Embryonic facial prominence (tissue), 1 donor: ENCODE data around the gene RYR1.
"Not testable (repeated sequence)": the region's sequence is repeated elsewhere in the genome, so short reads cannot be mapped to it uniquely, and the experiment has no call there.

Experiments used
- DNase-seq: peaks from one replicate; pipeline ENCODE4 v3.0.0-alpha.2; 2016; ENCODE audit errors: extremely low spot score

RYR1 gene

DNA sequence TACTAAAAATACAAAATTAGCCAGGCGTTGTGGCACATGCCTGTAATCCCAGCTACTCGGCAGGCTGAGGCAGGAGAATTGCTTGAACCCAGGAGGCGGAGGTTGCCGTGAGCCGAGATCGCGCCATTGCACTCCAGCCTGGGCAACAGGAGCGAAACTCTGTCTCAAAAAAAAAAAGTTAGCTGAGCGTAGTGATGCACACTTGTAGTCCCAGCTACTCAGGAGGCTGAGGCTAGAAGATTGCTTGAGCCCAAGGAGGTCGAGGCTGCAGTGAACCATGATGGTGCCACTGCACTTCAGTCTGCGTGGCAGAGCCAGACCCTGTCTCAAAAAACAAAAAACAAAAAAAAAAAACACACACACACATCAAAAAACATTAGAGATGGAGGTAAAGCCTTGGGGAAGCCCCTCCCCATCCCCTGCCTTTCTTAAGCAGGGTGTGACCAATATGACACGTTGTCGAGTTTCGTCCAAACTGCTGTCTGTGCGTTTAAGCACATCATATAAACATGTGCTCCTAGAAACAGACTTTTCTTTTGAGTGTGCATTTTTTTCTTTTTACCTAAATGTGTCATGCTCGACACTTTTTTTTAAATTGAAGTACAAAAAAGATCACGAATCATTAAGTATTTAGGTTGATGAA lies 6.3 kb upstream of the RYR1 start:
- DNase-seq = not testable (repeated sequence)

DNA sequence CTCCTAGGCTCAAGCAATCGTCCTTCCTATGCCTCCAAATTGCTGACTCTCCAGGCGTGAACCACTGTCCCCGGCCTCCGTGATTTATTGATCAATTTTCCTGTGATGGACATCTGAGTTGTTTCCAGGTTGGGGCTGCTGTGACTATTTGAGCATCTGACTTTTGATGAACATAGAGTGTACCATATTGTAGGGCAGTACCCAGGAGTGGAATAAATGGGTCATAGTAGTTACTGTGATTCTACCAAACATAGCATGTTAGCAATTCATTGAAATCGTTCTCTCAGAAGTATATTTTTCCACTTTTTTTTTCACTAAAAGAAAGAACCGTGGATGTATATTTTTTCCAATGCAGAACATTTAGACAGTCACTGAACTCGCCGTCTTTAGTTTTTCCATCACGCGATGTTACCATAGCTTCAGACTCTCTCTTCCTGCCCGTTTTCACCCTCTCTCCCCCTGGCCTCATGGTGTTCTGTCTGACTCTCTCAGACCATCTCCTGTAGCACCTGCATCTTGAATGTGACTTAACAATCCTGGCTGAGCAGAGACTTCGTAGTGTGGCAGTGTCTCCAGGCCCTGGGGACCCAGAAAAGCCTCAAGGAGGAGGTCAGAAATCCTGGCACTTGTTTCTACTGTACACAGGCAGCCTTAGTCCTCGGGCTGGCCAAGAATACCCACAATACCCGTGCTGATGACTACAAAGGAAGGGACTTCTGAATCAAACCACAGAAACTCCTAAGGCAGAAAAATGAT lies 4.3 kb upstream of the RYR1 start:
- no peak for DNase-seq

DNA sequence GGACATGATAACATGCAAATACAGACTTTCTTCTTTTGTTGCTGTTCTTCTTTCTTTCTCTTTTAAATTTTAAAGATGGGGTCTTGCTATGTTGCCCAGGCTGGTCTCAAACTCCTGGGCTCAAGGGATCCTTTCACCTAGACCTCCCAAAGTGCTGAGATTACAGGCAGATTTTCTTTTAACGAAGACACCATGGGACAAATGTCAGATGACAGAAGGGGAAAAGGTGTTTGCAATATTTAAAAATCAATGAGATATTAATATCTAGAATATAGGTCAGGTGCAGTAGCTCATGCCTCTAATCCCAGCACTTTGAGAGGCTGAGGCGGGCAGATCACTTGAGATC lies 3.7 kb upstream of the RYR1 start:
- DNase-seq = no peak

DNA sequence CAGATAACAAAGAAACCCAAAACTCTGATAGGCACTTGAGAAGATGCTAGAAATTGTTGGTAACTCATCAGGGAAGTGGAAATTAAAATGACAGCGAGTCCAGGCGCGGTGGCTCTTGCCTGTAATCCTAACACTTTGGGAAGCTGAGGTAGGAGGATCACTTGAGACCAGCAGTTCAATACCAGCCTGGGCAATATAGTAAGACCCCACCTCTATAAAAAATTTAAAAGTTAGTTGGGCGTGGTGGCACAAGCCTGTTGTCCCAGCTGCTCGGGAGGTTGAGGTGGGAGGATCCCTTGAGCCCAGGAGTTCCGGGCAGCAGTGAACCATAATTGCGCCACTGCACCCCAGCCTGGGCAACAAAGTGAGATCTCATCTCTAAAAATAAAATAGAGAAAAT lies 2.6 kb upstream of the RYR1 start:
- no peak for DNase-seq

DNA sequence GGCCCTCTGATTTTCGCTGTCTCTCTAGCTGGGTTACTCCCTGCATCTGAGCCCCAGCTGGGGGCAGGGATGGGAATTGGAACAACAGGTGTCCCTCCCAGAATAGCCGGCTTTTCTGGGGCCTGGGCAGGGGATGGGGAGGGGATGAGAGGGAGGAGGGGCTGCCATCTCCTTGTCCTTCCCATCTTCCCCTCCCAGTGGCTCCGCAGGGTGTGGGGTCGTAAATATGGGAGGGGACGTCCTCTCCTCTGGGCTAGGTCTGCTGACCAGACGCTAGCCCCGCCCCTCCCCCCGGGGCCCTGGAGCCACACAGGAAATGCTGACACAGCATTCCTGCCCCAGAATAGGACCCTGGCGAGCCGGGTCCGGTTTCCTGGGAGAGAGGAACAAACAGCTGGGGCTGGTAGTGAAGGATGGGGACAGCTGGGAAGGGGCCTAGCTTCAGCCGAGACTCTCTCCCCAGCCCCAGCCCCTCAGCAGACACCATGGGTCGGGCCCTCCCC lies 1.1 kb downstream of the RYR1 start:
- DNase-seq = no peak

DNA sequence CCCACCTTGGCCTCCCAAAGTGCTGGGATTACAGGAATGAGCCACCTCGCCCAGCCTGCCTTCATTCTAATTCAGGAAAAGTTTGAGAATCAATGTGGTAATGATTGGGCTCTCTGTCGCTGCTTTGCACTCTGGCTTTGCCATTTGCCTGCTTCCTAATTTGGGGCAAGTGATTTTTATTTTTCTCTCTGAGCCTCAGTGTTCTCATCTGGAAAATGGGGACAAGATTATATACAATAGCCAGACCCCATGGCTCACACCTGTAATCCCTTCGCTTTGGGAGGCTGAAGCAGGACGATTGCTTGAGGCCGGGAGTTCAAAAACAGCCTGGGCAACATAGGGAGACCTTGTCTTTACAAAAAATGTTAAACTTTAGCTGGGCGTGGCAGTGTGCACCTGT lies 3.8 kb downstream of the RYR1 start:
- DNase-seq = no peak

DNA sequence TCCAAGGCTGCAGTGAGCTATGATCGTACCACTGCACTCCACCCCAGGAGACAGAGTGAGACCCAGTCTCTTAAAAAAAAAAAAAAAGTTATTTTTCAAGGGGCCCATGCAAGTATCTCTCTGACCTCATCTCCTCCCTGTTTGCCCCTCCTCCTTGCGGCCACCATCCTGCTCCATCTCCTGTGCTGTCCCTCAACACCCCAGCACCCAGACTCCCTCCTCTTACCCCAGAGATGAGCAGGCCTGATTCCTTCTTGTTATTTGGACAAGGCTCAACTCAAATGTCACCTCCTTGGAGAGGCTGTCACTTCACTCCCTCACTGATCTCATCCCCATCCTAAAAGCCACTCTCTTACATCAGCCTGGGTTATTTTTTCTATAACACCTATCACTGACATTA lies 4.4 kb downstream of the RYR1 start:
- no peak for DNase-seq

DNA sequence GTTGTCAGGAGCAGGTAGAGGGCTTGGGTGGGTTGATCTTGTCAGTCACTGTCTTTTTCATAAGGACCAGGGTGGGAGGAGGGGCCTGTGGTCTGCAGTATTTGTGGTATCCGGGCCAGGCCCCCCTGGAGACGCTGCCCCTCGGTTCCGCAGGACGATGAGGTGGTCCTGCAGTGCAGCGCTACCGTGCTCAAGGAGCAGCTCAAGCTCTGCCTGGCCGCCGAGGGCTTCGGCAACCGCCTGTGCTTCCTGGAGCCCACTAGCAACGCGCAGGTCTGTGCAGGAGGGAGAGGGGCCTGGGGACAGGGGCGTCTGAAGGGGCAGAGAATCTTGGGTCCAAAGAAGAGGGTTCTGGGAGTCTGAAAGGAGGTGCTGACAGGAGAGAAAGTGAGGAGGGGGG lies 7.1 kb downstream of the RYR1 start:
- no peak for DNase-seq

DNA sequence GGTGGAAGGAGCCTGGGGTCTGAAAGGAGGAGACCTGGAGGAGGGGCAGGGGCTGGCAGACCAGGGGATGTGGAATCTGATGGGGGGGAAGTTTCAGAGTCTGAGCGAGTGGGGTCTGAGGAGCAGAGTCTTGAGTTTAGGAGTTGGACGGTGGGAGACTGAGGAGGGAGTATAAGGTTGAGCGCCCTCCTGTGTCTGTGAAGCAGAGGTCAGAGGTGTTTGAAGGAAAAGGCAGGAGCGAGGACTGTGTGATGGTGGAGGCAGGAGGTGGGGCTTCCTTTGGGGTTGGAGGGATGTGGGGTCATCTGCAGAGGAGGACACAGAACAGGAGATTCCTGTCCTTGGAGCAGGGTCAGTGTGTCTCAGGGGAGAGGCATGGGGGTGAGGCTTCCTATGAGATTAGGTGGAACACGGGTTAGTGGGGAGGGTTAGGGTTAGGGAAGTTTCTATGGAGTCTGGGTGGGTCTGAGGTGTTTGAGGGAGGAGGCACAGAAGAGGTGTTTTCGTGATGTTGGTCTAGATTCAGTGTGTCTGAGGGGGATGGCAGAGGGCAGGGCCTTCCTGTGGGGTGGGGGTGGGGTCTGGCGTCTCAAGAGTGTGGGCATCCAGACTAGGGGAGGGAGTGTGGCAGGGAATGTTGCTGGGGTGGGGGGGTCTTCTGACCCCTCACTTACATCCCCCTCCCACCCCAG lies 8.3 kb downstream of the RYR1 start:
- DNase-seq = no peak

DNA sequence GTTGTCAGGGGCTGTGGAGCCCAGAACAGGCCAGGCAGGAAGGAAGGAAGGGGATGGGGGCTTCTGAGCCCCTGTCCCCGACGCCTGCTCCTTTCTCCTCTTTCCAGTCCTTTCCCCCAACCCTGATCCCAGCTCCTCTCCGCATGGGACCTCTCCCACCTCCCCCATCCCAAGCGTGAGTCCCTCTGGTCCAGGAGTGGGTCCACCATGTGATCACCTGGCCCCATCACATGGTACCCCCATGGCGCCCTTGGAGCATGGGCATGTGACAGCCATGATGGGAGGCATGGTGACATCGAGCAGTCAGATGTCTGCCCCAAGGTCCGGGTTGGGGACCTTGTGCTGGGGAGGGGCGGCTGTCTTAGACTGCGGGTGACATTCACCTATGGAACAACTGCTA lies 9.2 kb downstream of the RYR1 start:
- DNase-seq = no peak

DNA sequence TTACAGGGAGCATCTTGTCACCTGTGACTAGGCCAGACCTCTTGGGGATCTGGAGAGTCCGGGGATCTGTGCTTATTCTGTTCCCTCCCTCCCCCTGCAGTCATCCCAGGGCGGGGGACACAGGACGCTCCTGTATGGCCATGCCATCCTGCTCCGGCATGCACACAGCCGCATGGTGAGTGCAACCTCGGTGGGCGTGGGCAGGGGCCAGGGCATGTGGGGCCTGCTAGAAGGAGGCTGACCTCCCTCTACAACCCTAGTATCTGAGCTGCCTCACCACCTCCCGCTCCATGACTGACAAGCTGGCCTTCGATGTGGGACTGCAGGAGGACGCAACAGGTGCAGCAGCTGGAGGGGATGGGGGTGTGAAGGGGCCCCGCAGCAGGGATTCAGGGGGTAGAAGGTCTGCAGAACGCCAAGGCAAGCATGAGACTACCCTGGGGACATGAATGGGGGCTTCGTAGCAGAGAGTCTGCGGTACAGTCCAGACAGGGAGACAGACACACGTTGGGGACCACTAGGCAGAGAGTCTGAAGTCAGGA lies 10.0 kb downstream of the RYR1 start:
- no peak for DNase-seq

DNA sequence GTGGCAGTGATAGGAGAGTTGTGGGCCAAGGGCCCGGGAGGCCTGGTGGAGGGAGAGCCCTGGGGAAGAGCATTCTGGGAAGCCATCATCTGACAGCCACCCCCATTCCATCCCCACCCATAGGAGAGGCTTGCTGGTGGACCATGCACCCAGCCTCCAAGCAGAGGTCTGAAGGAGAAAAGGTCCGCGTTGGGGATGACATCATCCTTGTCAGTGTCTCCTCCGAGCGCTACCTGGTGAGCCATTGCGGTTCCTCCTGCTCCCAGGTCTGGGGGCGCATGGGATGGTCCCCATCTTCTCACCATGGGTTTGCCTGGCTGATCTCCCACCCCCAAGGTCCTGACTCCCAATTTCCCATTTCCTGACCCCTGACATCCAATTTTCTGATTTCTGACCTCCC lies 10.5 kb downstream of the RYR1 start:
- no peak for DNase-seq

DNA sequence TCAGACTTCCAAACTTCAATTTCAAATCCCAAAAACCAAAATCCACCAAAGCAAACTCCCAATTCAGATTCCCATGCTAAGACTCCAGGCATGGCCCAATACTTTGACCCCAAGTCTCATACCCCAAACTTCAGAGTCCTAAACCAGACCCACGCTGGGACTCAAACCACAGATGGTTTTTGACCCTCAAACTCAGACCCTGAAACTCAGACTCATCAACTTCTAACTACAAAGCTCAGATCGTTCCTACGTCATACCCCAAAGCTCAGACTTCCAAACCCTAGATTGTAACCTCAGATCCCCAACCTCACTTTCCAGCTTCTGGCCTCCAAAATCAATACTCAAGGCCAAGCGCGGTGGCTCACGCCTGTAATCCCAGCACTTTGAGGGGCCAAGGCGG lies 11.9 kb downstream of the RYR1 start:
- no peak for DNase-seq

DNA sequence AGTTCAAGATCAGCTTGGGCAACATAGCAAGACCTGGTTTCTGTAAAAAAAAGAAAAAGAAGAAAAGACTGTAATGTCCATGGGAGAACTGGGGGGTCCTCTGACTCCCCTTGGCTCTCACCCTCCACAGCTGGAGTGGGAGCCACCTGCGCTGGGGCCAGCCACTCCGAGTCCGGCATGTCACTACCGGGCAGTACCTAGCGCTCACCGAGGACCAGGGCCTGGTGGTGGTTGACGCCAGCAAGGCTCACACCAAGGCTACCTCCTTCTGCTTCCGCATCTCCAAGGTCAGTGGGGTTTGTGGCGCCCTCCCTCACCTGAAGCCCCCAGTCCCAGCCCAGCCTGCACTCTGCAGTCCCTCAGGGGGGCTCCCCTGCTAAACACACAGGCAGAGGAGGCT lies 14.7 kb downstream of the RYR1 start:
- DNase-seq = no peak

DNA sequence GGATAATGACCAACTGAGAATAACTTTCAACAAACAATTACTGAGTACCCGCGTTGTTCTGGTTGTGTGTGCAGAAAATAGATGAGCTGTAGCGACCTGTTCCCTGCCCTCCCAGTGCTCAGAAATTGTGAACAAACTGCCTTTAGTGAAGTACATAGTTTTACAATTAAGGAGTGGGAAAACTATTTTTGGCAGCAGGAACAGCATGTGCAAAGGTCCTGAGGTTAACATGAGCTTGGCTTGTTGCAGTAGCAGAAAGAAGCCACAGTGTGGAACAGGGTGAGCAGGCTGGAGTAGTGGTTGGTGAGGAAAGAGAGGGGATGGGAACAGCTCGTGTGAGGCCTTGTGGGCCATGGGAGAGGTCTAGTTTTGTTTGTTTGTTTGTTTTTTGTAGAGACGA lies 16.0 kb downstream of the RYR1 start:
- DNase-seq = no peak

DNA sequence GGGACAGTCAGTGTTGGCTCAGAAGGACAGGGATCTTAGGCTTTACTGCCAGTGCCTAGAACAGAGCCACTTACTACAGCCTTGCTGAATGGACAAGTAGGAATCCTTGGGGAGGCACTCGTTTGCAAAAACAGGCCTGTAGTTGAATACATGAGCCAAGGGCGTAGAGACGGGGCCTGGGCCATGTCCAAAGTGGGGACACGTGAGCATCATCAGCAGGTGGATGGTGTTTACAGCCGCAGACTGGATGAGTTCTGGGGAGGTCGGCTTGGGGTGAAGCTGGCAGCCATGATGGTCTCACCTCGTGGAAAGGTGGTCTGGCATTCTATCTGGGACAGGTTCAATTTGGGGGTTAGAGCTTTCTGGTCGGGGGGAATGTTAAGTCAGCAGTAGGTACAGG lies 17.5 kb downstream of the RYR1 start:
- DNase-seq = no peak

DNA sequence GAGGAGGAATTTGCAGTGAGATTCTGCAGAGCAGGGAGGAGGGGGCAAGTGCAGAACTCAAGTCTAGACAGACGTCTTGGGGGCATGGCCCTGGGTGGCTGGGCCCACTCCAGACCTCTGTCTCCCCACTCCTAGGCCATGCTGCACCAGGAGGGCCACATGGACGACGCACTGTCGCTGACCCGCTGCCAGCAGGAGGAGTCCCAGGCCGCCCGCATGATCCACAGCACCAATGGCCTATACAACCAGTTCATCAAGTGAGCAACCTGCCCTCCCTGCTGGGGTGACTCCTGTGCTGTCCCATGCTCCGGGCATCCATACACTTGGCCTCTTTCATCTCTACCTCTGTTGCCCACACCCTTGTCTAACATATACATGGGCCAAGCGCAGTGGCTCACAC lies 18.1 kb downstream of the RYR1 start:
- no peak for DNase-seq

DNA sequence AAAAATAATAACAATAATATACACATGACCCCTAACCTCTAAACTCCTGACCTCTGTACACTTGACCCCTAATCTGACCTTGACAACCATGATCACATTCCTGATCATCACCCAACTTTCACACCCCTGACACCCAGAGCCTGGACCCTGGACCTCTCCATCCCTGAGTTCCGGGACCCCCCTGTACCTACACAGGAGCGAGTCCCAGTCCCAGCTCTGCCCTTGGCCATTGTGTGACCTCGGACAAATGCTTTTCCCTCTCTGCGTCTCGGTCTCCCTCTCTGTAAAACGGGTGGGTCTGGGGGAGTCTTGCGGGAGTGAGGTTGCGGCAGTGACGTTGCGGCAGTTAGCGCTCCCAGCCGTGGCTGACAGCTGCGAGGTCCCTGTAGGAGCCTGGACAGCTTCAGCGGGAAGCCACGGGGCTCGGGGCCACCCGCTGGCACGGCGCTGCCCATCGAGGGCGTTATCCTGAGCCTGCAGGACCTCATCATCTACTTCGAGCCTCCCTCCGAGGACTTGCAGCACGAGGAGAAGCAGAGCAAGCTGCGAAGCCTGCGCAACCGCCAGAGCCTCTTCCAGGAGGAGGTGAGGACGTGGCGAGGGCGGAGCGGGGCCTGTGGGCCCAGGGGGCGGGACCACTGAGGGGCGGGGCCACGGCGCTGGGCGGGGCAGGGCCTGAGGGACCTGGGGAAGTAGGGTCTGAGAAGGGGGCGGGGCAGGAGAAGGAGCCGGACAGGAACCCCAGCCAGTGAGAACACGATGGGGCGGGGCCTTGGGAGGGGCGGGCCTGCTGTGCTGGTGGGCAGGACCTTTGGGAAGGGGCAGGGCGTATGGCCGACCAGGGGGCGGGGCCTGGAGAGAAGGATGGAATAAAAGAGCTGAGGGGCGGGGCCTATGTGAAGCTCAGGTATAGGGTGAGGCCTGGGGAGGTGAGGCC lies 19.2 kb downstream of the RYR1 start:
- no peak for DNase-seq

DNA sequence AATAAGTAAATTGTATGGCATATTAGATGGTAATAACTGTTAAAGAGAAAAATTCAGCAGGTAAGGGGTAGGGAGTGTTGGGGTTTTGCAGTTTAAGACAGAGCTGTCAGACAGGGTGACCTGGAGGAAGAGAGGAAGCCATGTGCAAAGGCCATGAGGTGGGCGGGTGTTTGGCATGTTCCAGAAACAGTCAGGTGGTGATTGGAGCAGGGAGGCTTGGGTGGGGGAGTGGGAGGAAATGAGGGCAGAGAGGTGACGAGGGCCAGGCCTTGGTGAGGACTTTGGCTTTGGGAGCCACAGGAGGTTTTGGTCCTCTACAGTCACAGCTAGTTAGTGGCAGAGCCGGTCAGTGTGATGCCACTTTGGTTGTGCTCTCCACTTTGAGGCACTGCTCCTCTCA lies 20.1 kb downstream of the RYR1 start:
- no peak for DNase-seq

DNA sequence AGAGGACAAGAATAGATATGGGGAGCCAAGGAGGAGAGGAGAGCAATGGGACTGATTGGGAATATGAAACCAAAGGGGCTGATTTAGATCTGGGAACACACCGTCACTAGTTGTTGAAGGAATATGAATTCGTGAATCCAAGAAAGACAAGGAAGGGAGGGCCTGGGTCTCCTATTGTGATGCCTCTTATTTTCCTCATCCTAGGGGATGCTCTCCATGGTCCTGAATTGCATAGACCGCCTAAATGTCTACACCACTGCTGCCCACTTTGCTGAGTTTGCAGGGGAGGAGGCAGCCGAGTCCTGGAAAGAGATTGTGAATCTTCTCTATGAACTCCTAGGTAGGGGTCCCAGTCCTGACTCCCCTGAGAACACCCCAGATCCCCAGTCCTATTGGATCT lies 21.5 kb downstream of the RYR1 start:
- no peak for DNase-seq

DNA sequence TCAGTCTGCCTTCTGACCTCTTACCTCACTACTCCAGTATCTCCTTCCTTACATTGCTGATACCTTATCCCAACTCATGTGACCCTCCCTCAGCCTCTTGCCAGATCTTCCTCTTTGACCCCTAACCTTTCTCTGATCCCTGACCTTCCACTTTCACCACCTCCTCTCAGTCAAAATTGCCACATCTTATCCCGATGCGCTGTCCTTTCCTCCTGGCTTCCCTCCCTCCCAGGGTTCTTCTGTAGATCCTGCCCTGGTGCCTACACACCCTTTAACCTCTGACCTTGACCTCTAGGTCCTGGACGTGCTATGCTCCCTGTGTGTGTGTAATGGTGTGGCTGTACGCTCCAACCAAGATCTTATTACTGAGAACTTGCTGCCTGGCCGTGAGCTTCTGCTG lies 23.7 kb downstream of the RYR1 start:
- no peak for DNase-seq
